Measurements from ENCODE around the gene DHODH. TPM values are rescaled to one million over a fixed set of nuclear protein-coding genes. Genes with fewer than 3 reads are reported as not detected.

The DHODH gene
- total RNA-seq, 4 donors from 2014 or later: 4.8 to 10.5 (median 7.0) TPM

- WGBS: 74% methylated on average over 3 of the region's 3 CpGs
- Histone ChIP-seq H3K9me3 (no peaks in the 10 kb centered on the region), H3K36me3 (peaks cover 22% of the 10 kb centered on the region), H3K4me3 (no peak overlapping the region), H3K4me1 (no peaks in the 10 kb centered on the region), H3K27me3 (no peaks in the 10 kb centered on the region), H3K27ac (no peak overlapping the region)
- DNase-seq (ENCODE audit: low spot score in 2 of 2): no peak
- TF ChIP-seq POLR2AphosphoS5 (IDR thresholded peaks at IDR 0.05) (no peak), EP300 (IDR thresholded peaks at IDR 0.05) (no peak), CTCF (IDR thresholded peaks at IDR 0.05) (no peak), POLR2A (IDR thresholded peaks at IDR 0.05) (no peak)
These were observed 34.5 kb downstream of the DHODH start for GRCh38 chr16:72043058-72043457.

- no peak overlapping the region for H3K4me3 ChIP-seq
- peaks cover 22% of the 10 kb centered on the region for H3K36me3 ChIP-seq
- no peak for TF ChIP-seq CTCF (IDR thresholded peaks at IDR 0.05)
- no peak for TF ChIP-seq EP300 (IDR thresholded peaks at IDR 0.05)
- no peak for TF ChIP-seq POLR2A (IDR thresholded peaks at IDR 0.05)
- no peak for TF ChIP-seq POLR2AphosphoS5 (IDR thresholded peaks at IDR 0.05)
- H3K27ac ChIP-seq: no peak overlapping the region
- DNase-seq (ENCODE audit: low spot score in 2 of 2): no peak
- H3K4me1 ChIP-seq: no peaks in the 10 kb centered on the region
- no peaks in the 10 kb centered on the region for H3K27me3 ChIP-seq
- 100% methylated on average over 1 of the region's 1 CpG for WGBS
- H3K9me3 ChIP-seq: no peaks in the 10 kb centered on the region
These were observed 35.0 kb downstream of the DHODH start for GRCh38 chr16:72043539-72043938.

- H3K9me3 ChIP-seq: no peaks in the 10 kb centered on the region
- WGBS: 75% methylated on average over 6 of the region's 6 CpGs
- no peaks in the 10 kb centered on the region for H3K27me3 ChIP-seq
- no peak overlapping the region for H3K27ac ChIP-seq
- H3K4me3 ChIP-seq: no peak overlapping the region
- H3K36me3 ChIP-seq: peaks cover 22% of the 10 kb centered on the region
- no peak for DNase-seq (ENCODE audit: low spot score in 2 of 2)
- H3K4me1 ChIP-seq: no peaks in the 10 kb centered on the region
- no peak for TF ChIP-seq EP300 (IDR thresholded peaks at IDR 0.05)
- no peak for TF ChIP-seq CTCF (IDR thresholded peaks at IDR 0.05)
- TF ChIP-seq POLR2AphosphoS5 (IDR thresholded peaks at IDR 0.05): no peak
- TF ChIP-seq POLR2A (IDR thresholded peaks at IDR 0.05): no peak
These were observed 35.8 kb downstream of the DHODH start for GRCh38 chr16:72044296-72044695.

- no peaks in the 10 kb centered on the region for H3K4me1 ChIP-seq
- H3K4me3 ChIP-seq: no peak overlapping the region
- 63% methylated on average over 2 of the region's 2 CpGs for WGBS
- no peak overlapping the region for H3K27ac ChIP-seq
- no peaks in the 10 kb centered on the region for H3K9me3 ChIP-seq
- DNase-seq (ENCODE audit: low spot score in 2 of 2): no peak
- H3K27me3 ChIP-seq: no peaks in the 10 kb centered on the region
- H3K36me3 ChIP-seq: peaks cover 22% of the 10 kb centered on the region
- TF ChIP-seq POLR2A (IDR thresholded peaks at IDR 0.05) (no peak), CTCF (IDR thresholded peaks at IDR 0.05) (no peak), EP300 (IDR thresholded peaks at IDR 0.05) (no peak), POLR2AphosphoS5 (IDR thresholded peaks at IDR 0.05) (no peak)
These were observed 36.3 kb downstream of the DHODH start for GRCh38 chr16:72044825-72045359.

- Histone ChIP-seq H3K27ac (no peak overlapping the region), H3K9me3 (no peaks in the 10 kb centered on the region), H3K4me1 (no peaks in the 10 kb centered on the region), H3K4me3 (no peak overlapping the region), H3K36me3 (no peaks in the 10 kb centered on the region), H3K27me3 (no peaks in the 10 kb centered on the region)
- DNase-seq (ENCODE audit: low spot score in 2 of 2): no peak
- TF ChIP-seq CTCF (IDR thresholded peaks at IDR 0.05) (no peak), EP300 (IDR thresholded peaks at IDR 0.05) (no peak), POLR2A (IDR thresholded peaks at IDR 0.05) (no peak), POLR2AphosphoS5 (IDR thresholded peaks at IDR 0.05) (no peak)
These were observed 40.6 kb downstream of the DHODH start for GRCh38 chr16:72049110-72049509.

Measured in suprapubic skin (tissue), 4 donors.